Cardiac fibroblast (primary cell): ENCODE results near the gene SUSD5.

Experiments used
- DNase-seq, 2 donors: peaks; one replicate each; pipeline versions ENCODE4 v3.0.0 to v3.0.0-alpha.2; 2010; ENCODE audit warnings: low read depth in 2 of 2
- H3K4me3 ChIP-seq, 2 donors: replicated peaks in 1 of 2; 1 replicate in 1 of 2; 2 replicates in 1 of 2; pipeline ENCODE4 v1.5.1; 2011; ENCODE audit warnings: low read depth in 2 of 2, low read length in 2 of 2, mild to moderate bottlenecking in 2 of 2, moderate library complexity in 1 of 2
- TF ChIP-seq, protein P1 (sequence below): IDR thresholded peaks from one replicate; pipeline ENCODE4 v1.5.1; 2011; ENCODE audit warnings: low read depth, mild to moderate bottlenecking, low read length, inconsistent platforms

Gene SUSD5

DNA sequence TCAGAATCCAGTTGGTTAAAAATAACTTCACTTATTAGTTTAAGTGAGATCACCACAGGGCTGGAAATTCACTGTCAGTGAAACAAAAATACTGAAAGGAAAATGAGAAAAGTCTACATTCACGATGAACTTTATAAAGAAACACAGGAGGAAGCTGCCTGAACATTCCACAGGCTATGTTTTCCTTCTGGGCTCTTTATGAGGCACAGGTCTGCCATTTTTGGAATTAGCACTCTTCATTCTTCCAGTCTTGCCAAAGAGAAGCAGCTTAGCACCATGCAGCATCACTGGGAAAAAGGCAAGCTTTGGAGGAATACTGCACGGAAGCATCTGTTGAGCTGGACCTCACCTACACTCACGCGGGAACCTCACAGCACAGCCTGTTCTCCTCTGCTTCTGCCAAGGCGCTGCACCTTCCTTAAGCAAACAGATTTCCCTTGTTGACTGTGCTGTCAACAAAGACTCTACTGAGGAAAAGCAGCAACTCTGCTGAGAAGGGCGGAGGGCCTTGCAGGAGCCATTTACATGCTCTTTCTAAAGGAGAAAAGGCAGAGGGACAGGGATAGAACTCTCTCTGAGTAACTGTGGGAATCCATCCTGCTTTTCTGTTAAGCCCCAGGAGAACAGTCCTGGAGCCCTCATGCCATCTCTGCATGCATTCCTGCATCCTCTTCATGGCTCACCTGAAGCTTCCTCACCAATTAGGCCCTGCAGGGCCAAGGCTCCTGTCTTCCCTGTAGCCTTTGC is 15.7 kb downstream of the SUSD5 start:
- no peak overlapping the region for H3K4me3 ChIP-seq
- TF ChIP-seq, protein P1, sequence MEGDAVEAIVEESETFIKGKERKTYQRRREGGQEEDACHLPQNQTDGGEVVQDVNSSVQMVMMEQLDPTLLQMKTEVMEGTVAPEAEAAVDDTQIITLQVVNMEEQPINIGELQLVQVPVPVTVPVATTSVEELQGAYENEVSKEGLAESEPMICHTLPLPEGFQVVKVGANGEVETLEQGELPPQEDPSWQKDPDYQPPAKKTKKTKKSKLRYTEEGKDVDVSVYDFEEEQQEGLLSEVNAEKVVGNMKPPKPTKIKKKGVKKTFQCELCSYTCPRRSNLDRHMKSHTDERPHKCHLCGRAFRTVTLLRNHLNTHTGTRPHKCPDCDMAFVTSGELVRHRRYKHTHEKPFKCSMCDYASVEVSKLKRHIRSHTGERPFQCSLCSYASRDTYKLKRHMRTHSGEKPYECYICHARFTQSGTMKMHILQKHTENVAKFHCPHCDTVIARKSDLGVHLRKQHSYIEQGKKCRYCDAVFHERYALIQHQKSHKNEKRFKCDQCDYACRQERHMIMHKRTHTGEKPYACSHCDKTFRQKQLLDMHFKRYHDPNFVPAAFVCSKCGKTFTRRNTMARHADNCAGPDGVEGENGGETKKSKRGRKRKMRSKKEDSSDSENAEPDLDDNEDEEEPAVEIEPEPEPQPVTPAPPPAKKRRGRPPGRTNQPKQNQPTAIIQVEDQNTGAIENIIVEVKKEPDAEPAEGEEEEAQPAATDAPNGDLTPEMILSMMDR = no peak
- DNase-seq = no peak

GRCh38 chr3:33201195-33201594 is 17.4 kb downstream of the SUSD5 start:
- DNase-seq = no peak
- H3K4me3 ChIP-seq = no peak overlapping the region
- TF ChIP-seq, protein P1 = no peak

DNA sequence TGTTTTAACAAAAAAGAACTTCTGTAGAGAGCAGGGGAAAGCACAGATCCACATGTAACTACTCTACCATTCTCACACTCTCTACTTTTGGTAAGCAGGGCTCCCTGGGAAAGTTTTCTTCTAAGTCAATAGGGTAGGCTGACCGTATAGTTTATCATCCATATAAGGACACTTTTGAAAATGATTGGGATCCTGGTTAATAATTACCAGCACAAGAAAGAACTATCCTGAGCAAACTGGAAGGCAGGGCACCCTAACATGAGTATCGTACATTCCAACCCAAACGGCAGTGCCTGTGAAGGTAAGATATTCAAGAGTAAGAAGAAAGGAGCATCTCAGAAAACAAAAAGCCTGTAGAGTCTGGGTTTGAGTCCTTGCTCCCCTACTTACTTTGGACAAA is 22.1 kb downstream of the SUSD5 start:
- H3K4me3 ChIP-seq = no peak overlapping the region
- DNase-seq = no peak
- TF ChIP-seq, protein P1 = no peak

- DNase-seq = no peak
- TF ChIP-seq, protein P1 = no peak
- H3K4me3 ChIP-seq = no peak overlapping the region
Observed at GRCh38 chr3:33194303-33194702, 24.3 kb downstream of the SUSD5 start.

DNA sequence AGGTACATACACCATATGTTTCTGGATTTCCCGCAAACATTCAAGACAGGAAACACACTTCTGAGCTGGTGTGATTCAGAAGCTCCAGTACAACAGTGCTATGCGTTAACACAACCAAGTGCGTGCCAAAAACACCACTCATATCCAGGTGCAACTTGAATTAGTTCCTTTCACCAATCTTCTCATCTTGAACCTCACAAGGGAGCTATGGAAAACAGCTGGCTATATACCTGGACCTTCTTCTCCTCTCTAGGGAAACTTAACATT is 31.3 kb downstream of the SUSD5 start:
- DNase-seq = peak in 1 of 2 donors; percentile 44
- H3K4me3 ChIP-seq = no peak overlapping the region
- TF ChIP-seq, protein P1 = no peak

DNA sequence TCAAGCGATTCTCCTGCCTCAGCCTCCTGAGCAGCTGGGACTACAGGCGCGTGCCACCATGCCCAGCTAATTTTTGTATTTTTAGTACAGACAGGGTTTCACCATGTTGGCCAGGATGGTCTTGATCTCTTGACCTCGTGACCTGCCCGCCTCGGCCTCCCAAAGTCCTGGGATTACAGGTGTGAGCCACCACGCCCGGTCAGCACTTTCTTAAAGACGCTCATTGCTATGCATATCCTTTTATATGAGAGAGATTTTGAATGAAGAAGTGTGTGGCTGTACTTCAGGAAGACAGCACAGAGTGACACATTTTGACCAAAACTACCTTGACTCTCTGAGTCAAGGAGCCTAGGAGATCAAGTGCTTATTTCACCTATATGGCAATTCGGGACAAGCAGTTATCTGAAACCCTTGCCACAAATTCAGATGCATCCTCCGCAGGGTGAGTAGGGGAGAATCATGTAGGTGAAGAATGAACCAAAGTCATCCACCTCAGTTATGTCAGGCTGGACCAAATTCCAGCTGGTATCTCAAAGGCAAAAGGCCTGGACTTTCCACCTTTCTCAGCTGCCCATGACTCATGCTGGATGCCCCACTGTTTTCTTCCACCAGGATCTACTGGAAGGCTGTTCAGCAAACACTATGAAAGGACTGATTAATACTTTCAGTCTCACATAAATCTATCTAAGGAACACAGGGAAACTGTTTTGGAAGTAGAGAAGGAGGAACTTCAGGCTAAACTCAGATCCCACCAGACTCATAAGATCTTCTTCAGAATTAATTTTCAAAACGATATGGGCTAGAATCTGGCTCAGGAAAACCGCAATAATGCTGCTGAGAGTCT is 31.9 kb downstream of the SUSD5 start:
- DNase-seq = peak in 1 of 2 donors; percentile 32
- no peak overlapping the region for H3K4me3 ChIP-seq
- TF ChIP-seq, protein P1 = no peak
